ENCODE measurements around the gene LDLRAD3. TPM values are rescaled to one million over a fixed set of nuclear protein-coding genes. Genes with fewer than 3 reads are reported as not detected.

Gene LDLRAD3
- total RNA-seq, 1 donor from 2014 or later = 3.9 TPM

GRCh38 chr11:35927104-35927503, 16.8 kb upstream of the LDLRAD3 start:
- no peak for DNase-seq (ENCODE audit: low read depth)

GRCh38 chr11:35927682-35928081, 16.2 kb upstream of the LDLRAD3 start:
- DNase-seq (ENCODE audit: low read depth) = peak; percentile 93

GRCh38 chr11:35928688-35929395, 15.0 kb upstream of the LDLRAD3 start:
- DNase-seq (ENCODE audit: low read depth) = no peak

DNA sequence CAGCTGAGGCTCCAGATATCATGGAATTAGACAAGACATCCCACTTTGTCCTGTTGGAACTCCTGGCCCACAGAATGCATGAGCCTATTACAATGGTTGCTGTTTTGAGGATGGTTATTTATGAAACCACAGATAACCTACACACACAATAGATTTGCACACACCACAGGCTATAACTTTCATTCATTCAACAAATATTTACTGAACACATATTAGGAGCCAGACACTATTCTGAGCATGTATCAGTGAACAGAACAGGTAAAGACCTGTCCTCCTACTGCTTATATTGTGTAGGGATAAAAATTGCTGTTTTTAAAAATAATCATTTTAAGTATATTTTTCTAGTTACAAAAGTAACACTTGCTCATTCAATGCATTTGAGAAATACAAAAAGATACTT, 13.4 kb upstream of the LDLRAD3 start:
- DNase-seq (ENCODE audit: low read depth) = no peak

- no peak for DNase-seq (ENCODE audit: low read depth)
Observed at GRCh38 chr11:35932121-35932520, 11.7 kb upstream of the LDLRAD3 start.

DNA sequence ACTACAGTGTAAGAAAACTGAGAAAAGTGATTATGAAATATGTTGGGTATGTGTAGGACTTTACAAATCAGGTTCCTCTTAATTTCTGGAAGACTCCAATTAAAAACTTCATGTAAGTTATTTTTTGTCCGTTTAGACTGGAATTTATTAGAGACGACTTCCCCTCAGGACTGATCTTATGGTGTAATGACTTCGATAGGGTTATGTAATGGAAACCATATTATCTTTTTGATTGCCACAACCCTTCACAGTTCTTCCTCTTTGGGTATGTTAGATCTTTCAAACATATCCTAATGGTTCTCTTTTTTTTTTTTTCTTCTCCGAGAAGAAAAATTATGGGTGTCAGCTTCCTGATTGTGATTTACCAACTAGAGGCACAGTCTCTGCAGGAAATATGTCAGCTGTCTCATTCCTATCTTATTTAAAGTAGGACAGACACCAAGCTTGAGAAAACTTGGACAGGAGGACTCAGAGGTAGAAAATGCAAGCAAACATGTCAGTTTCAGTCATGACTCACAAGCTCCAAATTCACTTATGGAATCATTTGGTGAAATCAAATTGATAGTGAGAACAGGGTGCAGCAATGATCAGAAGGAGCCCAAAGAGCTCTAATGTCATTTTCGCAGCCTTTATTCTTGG, 11.1 kb upstream of the LDLRAD3 start:
- DNase-seq (ENCODE audit: low read depth) = no peak

GRCh38 chr11:35933320-35933871, 10.5 kb upstream of the LDLRAD3 start:
- no peak for DNase-seq (ENCODE audit: low read depth)

DNA sequence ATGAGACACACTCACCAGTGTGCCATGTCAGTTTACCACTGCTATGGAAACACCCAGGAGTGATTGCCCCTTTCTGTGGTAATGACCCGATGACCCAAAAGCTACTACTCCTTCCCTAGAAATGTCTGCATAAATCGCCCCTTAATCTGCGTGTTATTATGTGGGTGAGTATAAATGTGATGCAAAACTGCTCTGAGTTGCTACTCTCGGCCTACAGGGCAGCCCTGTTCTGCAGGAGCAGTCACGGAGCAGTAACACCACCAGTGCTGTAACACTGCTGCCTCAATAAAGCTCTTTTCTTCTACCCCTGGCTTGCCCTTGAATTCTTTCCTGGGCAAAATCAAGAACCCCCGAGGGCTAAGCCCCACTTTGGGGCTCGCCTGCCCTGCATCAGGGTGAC, 9.6 kb upstream of the LDLRAD3 start:
- no peak for DNase-seq (ENCODE audit: low read depth)

GRCh38 chr11:35934981-35935380, 8.9 kb upstream of the LDLRAD3 start:
- no peak for DNase-seq (ENCODE audit: low read depth)

DNA sequence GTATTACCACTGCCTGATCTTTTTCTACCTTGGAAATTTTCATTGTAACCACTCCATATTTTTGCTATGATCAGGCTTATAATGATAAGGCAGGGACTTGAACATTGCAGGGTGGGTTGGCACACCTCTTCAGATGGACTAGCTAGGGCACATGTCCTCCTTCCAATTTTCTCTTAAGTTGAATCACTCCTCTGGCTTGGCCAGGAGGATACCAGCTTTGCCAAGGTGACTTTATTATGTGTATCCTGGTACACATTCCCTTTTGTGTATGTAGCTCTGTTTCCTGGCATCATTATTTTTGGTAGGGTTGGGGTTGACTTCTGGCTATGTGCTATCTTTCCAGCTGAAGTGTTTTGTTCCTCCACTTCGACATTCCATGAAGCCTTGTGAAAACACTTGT, 8.5 kb upstream of the LDLRAD3 start:
- DNase-seq (ENCODE audit: low read depth) = no peak

- no peak for DNase-seq (ENCODE audit: low read depth)
Observed at GRCh38 chr11:35937111-35937510, 6.8 kb upstream of the LDLRAD3 start.

DNA sequence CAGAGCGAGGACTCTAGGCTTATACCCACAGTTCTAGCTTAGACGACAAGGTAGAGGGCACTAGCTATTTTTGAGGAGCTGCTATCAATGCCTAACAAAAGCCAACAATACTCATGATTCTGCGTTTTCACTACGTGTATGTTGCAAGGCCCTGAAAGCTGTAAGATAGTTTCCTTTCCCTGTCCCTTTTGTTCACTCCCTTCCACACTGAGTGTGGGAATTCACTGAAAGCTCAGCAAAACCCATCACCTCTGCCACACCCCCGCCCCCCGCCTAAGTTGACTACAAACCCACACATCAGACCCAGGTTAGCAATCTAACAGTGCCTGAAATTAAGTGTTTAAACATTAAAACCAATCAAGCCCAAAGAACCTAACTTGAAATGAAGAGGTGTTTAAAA, 6.2 kb upstream of the LDLRAD3 start:
- no peak for DNase-seq (ENCODE audit: low read depth)

GRCh38 chr11:35938231-35938630, 5.6 kb upstream of the LDLRAD3 start:
- DNase-seq (ENCODE audit: low read depth) = peak; percentile 69

- no peak for DNase-seq (ENCODE audit: low read depth)
Observed at GRCh38 chr11:35943309-35943708, 553 bp upstream of the LDLRAD3 start.

DNA sequence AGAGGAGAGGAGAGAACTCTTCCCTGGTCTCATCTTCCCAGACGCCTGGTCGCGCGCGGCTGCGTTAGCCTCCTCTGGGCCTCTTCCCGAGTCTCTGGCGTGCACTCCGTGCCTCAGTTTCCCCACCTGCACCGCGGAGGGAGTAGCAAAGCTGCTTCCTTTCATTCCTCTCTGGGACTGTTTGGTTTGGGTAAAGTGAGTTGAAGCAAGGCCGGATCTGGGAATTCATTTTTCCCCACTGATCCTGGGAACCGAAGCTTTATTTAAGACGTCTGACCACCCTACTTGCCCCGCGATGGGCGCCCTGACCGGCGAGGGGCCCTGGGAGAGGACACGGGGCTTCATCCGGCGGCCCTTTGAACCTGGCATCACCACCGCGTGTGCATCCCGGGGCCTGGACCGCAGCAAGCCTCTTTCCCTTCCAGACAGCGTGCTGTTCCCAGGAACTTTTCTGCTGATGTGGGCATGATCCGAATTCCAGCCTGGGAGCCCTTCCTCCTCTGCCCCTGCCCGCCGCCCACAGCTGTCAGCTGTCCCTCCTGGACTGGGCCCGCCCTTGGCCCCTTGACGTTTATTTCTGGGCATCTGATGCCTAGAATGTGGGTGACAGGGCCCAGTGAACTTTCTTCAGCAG, 758 bp downstream of the LDLRAD3 start:
- DNase-seq (ENCODE audit: low read depth) = peak; percentile 6

DNA sequence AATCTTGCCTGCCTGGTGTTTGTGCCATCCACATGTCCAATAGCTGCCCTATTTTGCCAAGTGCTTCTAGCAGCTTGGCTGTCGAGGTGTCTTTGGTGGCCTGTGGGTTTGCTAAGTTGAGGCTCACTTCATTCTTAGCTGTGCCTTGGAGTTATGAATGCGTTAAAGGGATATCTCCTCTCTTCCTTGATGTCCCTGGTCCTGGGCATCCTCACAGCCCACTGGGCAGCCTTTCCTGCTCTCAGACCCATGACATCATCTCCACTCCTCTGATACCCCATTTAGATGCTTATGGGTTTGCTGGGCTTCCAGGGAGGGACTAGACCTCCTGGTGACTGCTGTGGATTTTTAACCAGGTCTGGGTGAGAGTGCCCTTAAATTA, 1.3 kb downstream of the LDLRAD3 start:
- DNase-seq (ENCODE audit: low read depth) = no peak

- DNase-seq (ENCODE audit: low read depth) = no peak
Observed at GRCh38 chr11:35946766-35947165, 2.9 kb downstream of the LDLRAD3 start.

DNA sequence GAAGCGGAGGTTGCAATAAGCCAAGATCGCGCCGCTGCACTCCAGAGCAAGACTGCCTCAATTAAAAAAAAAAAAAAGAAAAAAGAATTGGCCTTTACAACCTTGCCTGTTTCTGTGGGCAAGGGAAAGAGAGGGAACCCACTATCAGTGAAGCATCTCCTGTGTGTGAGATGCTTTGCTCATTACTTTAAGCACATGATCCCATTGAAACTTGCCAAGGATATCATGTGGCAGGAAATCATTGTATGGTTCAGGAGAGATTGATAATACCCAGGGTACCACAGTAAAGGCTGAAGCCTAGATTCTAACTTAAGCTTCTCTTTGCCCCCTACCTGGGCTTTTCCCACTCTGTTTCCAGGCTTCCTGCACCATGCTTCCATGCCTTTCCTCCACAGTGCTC, 3.6 kb downstream of the LDLRAD3 start:
- DNase-seq (ENCODE audit: low read depth) = peak; percentile 6

DNA sequence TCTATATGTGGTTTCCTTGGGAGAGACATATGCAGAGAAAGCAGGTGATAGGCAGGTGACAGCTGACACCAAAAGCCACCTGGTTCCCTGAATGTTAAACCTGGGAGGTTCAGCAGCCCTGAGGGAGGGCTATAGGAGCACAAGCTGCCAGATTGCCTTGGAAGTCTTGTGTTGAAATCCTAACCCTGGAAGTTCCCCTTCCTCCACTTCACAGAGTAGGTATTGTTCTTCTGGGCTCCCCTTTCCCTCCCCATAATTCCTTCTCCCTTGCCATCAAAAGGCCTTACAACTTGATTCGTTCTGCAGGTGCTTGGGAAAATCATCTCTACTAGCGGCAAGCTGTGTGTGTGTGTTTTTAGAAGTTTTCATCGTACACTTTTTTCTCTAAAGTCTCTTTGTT, 5.4 kb downstream of the LDLRAD3 start:
- no peak for DNase-seq (ENCODE audit: low read depth)

GRCh38 chr11:35950082-35950481, 6.2 kb downstream of the LDLRAD3 start:
- DNase-seq (ENCODE audit: low read depth) = no peak

GRCh38 chr11:35951680-35952079, 7.8 kb downstream of the LDLRAD3 start:
- no peak for DNase-seq (ENCODE audit: low read depth)

GRCh38 chr11:35953081-35953760, 9.4 kb downstream of the LDLRAD3 start:
- no peak for DNase-seq (ENCODE audit: low read depth)
